ENCODE measurements around the gene SLC35B2. TPM values are rescaled to one million over a fixed set of nuclear protein-coding genes. Genes with fewer than 3 reads are reported as not detected.

SLC35B2 gene
- total and polyA plus RNA-seq, 2 experiments from 2014 or later, result 14.0 to 30.9 TPM

- Histone ChIP-seq H3K79me2 (replicated peaks; ENCODE audit: insufficient read depth) (no peaks in the 10 kb centered on the region), H3K9me2 (ENCODE audit: insufficient read depth) (no peaks in the 10 kb centered on the region), H3K4me3 (no peak overlapping the region; the same call in 1 of the 2 replicates), H4K20me1 (replicated peaks; ENCODE audit: insufficient read depth) (peaks cover 2% of the 10 kb centered on the region; the same call in 1 of the 2 replicates), H3K4me2 (peak overlapping the region; percentile 90; the same call in 1 of the 2 replicates), H3K27me3 (ENCODE audit: insufficient read depth) (0 out of 2 replicates have a peak, but pooled peaks cover 11% of the 10 kb centered on the region), H3K4me1 (ENCODE audit: insufficient read depth) (peaks cover 19% of the 10 kb centered on the region; the same call in 1 of the 2 replicates), H3K27ac (ENCODE audit: low read depth) (no peak overlapping the region), H3K36me3 (ENCODE audit: insufficient read depth) (no peaks in the 10 kb centered on the region), H3F3A (replicated peaks; ENCODE audit: low read depth) (peaks cover 18% of the 10 kb centered on the region), H2AFZ (no peak overlapping the region)
- Mint-ChIP-seq H3K36me3 (ENCODE audit: low read depth) (peaks cover 26% of the 10 kb centered on the region), H3K9me3 (no peaks in the 10 kb centered on the region; the same call in 2 of the 3 replicates), H3K4me1 (peaks cover 35% of the 10 kb centered on the region), H3K27me3 (ENCODE audit: insufficient read depth, low read depth, poor library complexity) (peaks cover 21% of the 10 kb centered on the region), H3K4me3 (peak overlapping the region; percentile 73), H3K27ac (no peak overlapping the region)
- DNase-seq (ENCODE audit: low spot score) (no peak), ATAC-seq (no peak)
- no peak for TF ChIP-seq ZNF114 (CRISPR knock-in tag; IDR thresholded peaks at IDR 0.05)
- no peak for TF ChIP-seq NANOG (IDR thresholded peaks at IDR 0.05; ENCODE audit: borderline replicate concordance)
- no peak for TF ChIP-seq ZNF331 (CRISPR knock-in tag; IDR thresholded peaks at IDR 0.05; ENCODE audit: low read depth)
- TF ChIP-seq JUNB (IDR thresholded peaks at IDR 0.05; ENCODE audit: unreplicated experiment), result no peak
- no peak for TF ChIP-seq EZH2phosphoT487 (IDR thresholded peaks at IDR 0.05; ENCODE audit: unreplicated experiment)
- TF ChIP-seq CTCF (conservative IDR thresholded peaks at IDR 0.05; ENCODE audit: low read depth in 2 of 2), result no peak
These were observed 18.5 kb downstream of the SLC35B2 start for GRCh38 chr6:44238687-44239350.

- peak; percentile 81 for DNase-seq (ENCODE audit: low spot score)
- H3F3A ChIP-seq (replicated peaks; ENCODE audit: low read depth), result peaks cover 18% of the 10 kb centered on the region
- Mint-ChIP-seq H3K36me3 (ENCODE audit: low read depth) (peaks cover 34% of the 10 kb centered on the region), H3K27ac (peak overlapping the region; percentile 77; the same call in 1 of the 2 replicates), H3K4me1 (peaks cover 42% of the 10 kb centered on the region), H3K27me3 (ENCODE audit: insufficient read depth, low read depth, poor library complexity) (peaks cover 23% of the 10 kb centered on the region), H3K9me3 (no peaks in the 10 kb centered on the region; the same call in 2 of the 3 replicates), H3K4me3 (peak overlapping the region; percentile 73)
- no peak overlapping the region for H3K27ac ChIP-seq (ENCODE audit: low read depth)
- no peak overlapping the region for H2AFZ ChIP-seq
- peak; percentile 74 for ATAC-seq
- no peaks in the 10 kb centered on the region for H3K79me2 ChIP-seq (replicated peaks; ENCODE audit: insufficient read depth)
- H3K4me2 ChIP-seq, result peak overlapping the region; percentile 90
- peak overlapping the region; percentile 83 for H3K4me3 ChIP-seq
- no peaks in the 10 kb centered on the region for H3K36me3 ChIP-seq (ENCODE audit: insufficient read depth)
- 0 out of 2 replicates have a peak, but pooled peaks cover 11% of the 10 kb centered on the region for H3K27me3 ChIP-seq (ENCODE audit: insufficient read depth)
- H4K20me1 ChIP-seq (replicated peaks; ENCODE audit: insufficient read depth), result peaks cover 6% of the 10 kb centered on the region; the same call in 1 of the 2 replicates
- H3K4me1 ChIP-seq (ENCODE audit: insufficient read depth), result peaks cover 19% of the 10 kb centered on the region; the same call in 1 of the 2 replicates
- no peaks in the 10 kb centered on the region for H3K9me2 ChIP-seq (ENCODE audit: insufficient read depth)
- TF ChIP-seq REST (IDR thresholded peaks at IDR 0.05; ENCODE audit: unreplicated experiment) (no peak), STAT1 (IDR thresholded peaks at IDR 0.05; ENCODE audit: unreplicated experiment) (no peak)
These were observed 19.4 kb downstream of the SLC35B2 start for GRCh38 chr6:44237813-44238433.

All from GM23338 (cell line).